ENCODE results near the gene MARCHF10. TPM values are rescaled to one million over a fixed set of nuclear protein-coding genes. Genes with fewer than 3 reads are reported as not detected.
"Not testable (repeated sequence)": the region's sequence is repeated elsewhere in the genome, so short reads cannot be mapped to it uniquely, and the experiment has no call there.

Gene MARCHF10
- total and polyA plus RNA-seq, 2 of the 13 experiments (the other 11 are each of a cell fraction or from before 2014, with no cell fraction given), result not detected

GRCh38 chr17:62696726-62697490 lies 111.2 kb downstream of the MARCHF10 start:
- Histone ChIP-seq H3K9ac (ENCODE audit: insufficient read depth, low read depth, low read length) (no peak overlapping the region), H3K79me2 (ENCODE audit: insufficient read depth, low read length) (no peaks in the 10 kb centered on the region), H3K36me3 (replicated peaks in 1 of 2; ENCODE audit: control insufficient read depth in 1 of 2, insufficient read depth in 2 of 2, low read length in 2 of 2) (no peaks in the 10 kb centered on the region), H3K9me3 (ENCODE audit: low read length) (no peaks in the 10 kb centered on the region), H2AFZ (ENCODE audit: low read length) (no peak overlapping the region), H3K4me1 (ENCODE audit: insufficient read depth, low read length) (peaks cover 12% of the 10 kb centered on the region), H3K27ac (ENCODE audit: extremely low read length, insufficient read depth, low read length) (no peak overlapping the region), H3K27me3 (ENCODE audit: control insufficient read depth in 1 of 2, insufficient read depth in 2 of 2, low read length in 2 of 2) (peaks cover 12 to 63% of the 10 kb centered on the region in 2 experiments), H4K20me1 (ENCODE audit: insufficient read depth, low read length) (0 out of 2 replicates have a peak, but pooled peaks cover 7% of the 10 kb centered on the region), H3K4me2 (ENCODE audit: low read depth, low read length) (peak overlapping the region; percentile 36; the same call in 1 of the 2 replicates), H3K4me3 (replicated peaks in 1 of 3; ENCODE audit: insufficient read depth in 1 of 3, low read depth in 2 of 3, low read length in 3 of 3) (no peak overlapping the region)
- no peak for ATAC-seq
- DNase-seq (ENCODE audit: low spot score), result no peak
- BruUV-seq (replicated peaks), result no TSS peak
- no peak for FAIRE-seq
- CTCF ChIA-PET (ENCODE audit: low intra/inter-chr PET ratio, low total read pairs), result no interaction called here
- in situ Hi-C loops (cut with HindIII; ENCODE audit: extremely low pct_ligation_motif_present, low pct_unique_long_range_greater_than_20kb), result no loop called here
- POLR2A ChIA-PET, result no interaction called here
- TF ChIP-seq ZNF263 (CRISPR knock-in tag; IDR thresholded peaks at IDR 0.05), result peak; percentile 51; the same call in 1 of the 2 replicates
- TF ChIP-seq ZBTB38 (CRISPR knock-in tag; IDR thresholded peaks at IDR 0.05), result no peak
- TF ChIP-seq YY1 (IDR thresholded peaks at IDR 0.05; ENCODE audit: insufficient read depth, insufficient replicate concordance, low read depth, low read length), result no peak
- 32% methylated on average over 23 of the region's 27 CpGs for WGBS (ENCODE audit: low lambda C conversion rate)
- intact Hi-C loops (cut with micrococcal nuclease; ENCODE audit: unreplicated experiment), result no loop called here

GRCh38 chr17:62696256-62696655 lies 111.9 kb downstream of the MARCHF10 start:
- Histone ChIP-seq H3K36me3 (replicated peaks in 1 of 2; ENCODE audit: control insufficient read depth in 1 of 2, insufficient read depth in 2 of 2, low read length in 2 of 2) (no peaks in the 10 kb centered on the region), H3K27ac (ENCODE audit: extremely low read length, insufficient read depth, low read length) (no peak overlapping the region), H4K20me1 (ENCODE audit: insufficient read depth, low read length) (0 out of 2 replicates have a peak, but pooled peaks cover 7% of the 10 kb centered on the region), H2AFZ (ENCODE audit: low read length) (no peak overlapping the region), H3K4me2 (ENCODE audit: low read depth, low read length) (no peak overlapping the region), H3K79me2 (ENCODE audit: insufficient read depth, low read length) (no peaks in the 10 kb centered on the region), H3K9me3 (ENCODE audit: low read length) (no peaks in the 10 kb centered on the region), H3K27me3 (ENCODE audit: control insufficient read depth in 1 of 2, insufficient read depth in 2 of 2, low read length in 2 of 2) (peaks cover 10 to 57% of the 10 kb centered on the region in 2 experiments), H3K4me1 (ENCODE audit: insufficient read depth, low read length) (peaks cover 7% of the 10 kb centered on the region), H3K9ac (ENCODE audit: insufficient read depth, low read depth, low read length) (no peak overlapping the region), H3K4me3 (replicated peaks in 1 of 3; ENCODE audit: insufficient read depth in 1 of 3, low read depth in 2 of 3, low read length in 3 of 3) (no peak overlapping the region)
- in situ Hi-C loops (cut with HindIII; ENCODE audit: extremely low pct_ligation_motif_present, low pct_unique_long_range_greater_than_20kb), result no loop called here
- TF ChIP-seq HINFP (CRISPR knock-in tag; IDR thresholded peaks at IDR 0.05; ENCODE audit: low read depth) (no peak), ATF1 (CRISPR knock-in tag; IDR thresholded peaks at IDR 0.05) (no peak), XBP1 (CRISPR knock-in tag; IDR thresholded peaks at IDR 0.05) (no peak), ZNF253 (CRISPR knock-in tag; IDR thresholded peaks at IDR 0.05; ENCODE audit: borderline replicate concordance) (no peak), ZNF598 (CRISPR knock-in tag; IDR thresholded peaks at IDR 0.05; ENCODE audit: borderline replicate concordance) (no peak), ZNF24 (IDR thresholded peaks at IDR 0.05) (no peak), ERF (CRISPR knock-in tag; IDR thresholded peaks at IDR 0.05) (no peak)
- intact Hi-C loops (cut with micrococcal nuclease; ENCODE audit: unreplicated experiment), result no loop called here
- ChIA-PET CTCF (ENCODE audit: low intra/inter-chr PET ratio, low total read pairs) (no interaction called here), POLR2A (no interaction called here)
- 56% methylated on average over 6 of the region's 10 CpGs for whole genome bisulfite sequencing (ENCODE audit: low lambda C conversion rate)
- no peak for FAIRE-seq
- no TSS peak for BruUV-seq (replicated peaks)
- no peak for DNase-seq (ENCODE audit: low spot score)
- no peak for ATAC-seq

- H3K4me1 ChIP-seq (ENCODE audit: insufficient read depth, low read length); in situ Hi-C loops (cut with HindIII; ENCODE audit: extremely low pct_ligation_motif_present, low pct_unique_long_range_greater_than_20kb); intact Hi-C loops (cut with micrococcal nuclease; ENCODE audit: unreplicated experiment); H3K4me2 ChIP-seq (ENCODE audit: low read depth, low read length); H2AFZ ChIP-seq (ENCODE audit: low read length); CTCF ChIA-PET (ENCODE audit: low intra/inter-chr PET ratio, low total read pairs); H3K36me3 ChIP-seq (replicated peaks in 1 of 2; ENCODE audit: control insufficient read depth in 1 of 2, insufficient read depth in 2 of 2, low read length in 2 of 2); H4K20me1 ChIP-seq (ENCODE audit: insufficient read depth, low read length); H3K4me3 ChIP-seq (replicated peaks in 1 of 3; ENCODE audit: insufficient read depth in 1 of 3, low read depth in 2 of 3, low read length in 3 of 3); H3K27ac ChIP-seq (ENCODE audit: extremely low read length, insufficient read depth, low read length); POLR2A ChIA-PET; DNase-seq (ENCODE audit: low spot score); BruUV-seq (replicated peaks); H3K9me3 ChIP-seq (ENCODE audit: low read length); H3K79me2 ChIP-seq (ENCODE audit: insufficient read depth, low read length); FAIRE-seq; H3K9ac ChIP-seq (ENCODE audit: insufficient read depth, low read depth, low read length); ATAC-seq: not testable (repeated sequence)
- 21% methylated on average over 5 of the region's 5 CpGs for WGBS (ENCODE audit: low lambda C conversion rate)
- peaks cover 12 to 51% of the 10 kb centered on the region in 2 experiments for H3K27me3 ChIP-seq (ENCODE audit: control insufficient read depth in 1 of 2, insufficient read depth in 2 of 2, low read length in 2 of 2)
Observed at GRCh38 chr17:62695093-62695738, 112.9 kb downstream of the MARCHF10 start.
